HG02798 (cell line): ENCODE measurements around the gene CYFIP1.

Source experiments
- ATAC-seq: cut with Tn5 transposase; IDR thresholded peaks from one replicate; pipeline ENCODE4 v1.9.1; 2021; ENCODE audit warnings: mild to moderate bottlenecking; ENCODE audit not compliant: unreplicated experiment, poor library complexity

Gene CYFIP1

GRCh38 chr15:22838292-22839042 is 141.7 kb downstream of the CYFIP1 start, which contains the start of gene NIPA2:
TSS of gene NIPA2 (plus strand) at chr15:22838666. CDS start at chr15:22851732, 13,066 bp downstream.
- peak; percentile 92 for ATAC-seq

- no peak for ATAC-seq
Observed at GRCh38 chr15:22831473-22831872, 148.7 kb downstream of the CYFIP1 start.

GRCh38 chr15:22827125-22827524 is 153.0 kb downstream of the CYFIP1 start:
- no peak for ATAC-seq

- ATAC-seq = no peak
Observed at GRCh38 chr15:22823495-22824128, 156.6 kb downstream of the CYFIP1 start.

GRCh38 chr15:22819651-22820050 is 160.5 kb downstream of the CYFIP1 start:
- ATAC-seq = no peak
